H9 (cell line): Measurements from ENCODE around the gene RHBDD1. TPM values are rescaled to one million over a fixed set of nuclear protein-coding genes. Genes with fewer than 3 reads are reported as not detected.

Experiments used
- DNase-seq: peaks from one replicate; pipeline ENCODE4 v3.0.0-alpha.2; 2017
- H2AFZ ChIP-seq: one replicate; pipeline ENCODE4 v1.6.1; 2013; ENCODE audit warnings: mild to moderate bottlenecking, low read length, control low read depth, moderate library complexity
- H2AK5ac ChIP-seq: 2 replicates; pipeline ENCODE4 v1.6.1; 2013; ENCODE audit warnings: low read length, control low read depth, mixed read lengths; ENCODE audit not compliant: insufficient read length
- H2BK120ac ChIP-seq: one replicate; pipeline ENCODE4 v1.6.1; 2013; ENCODE audit warnings: low read depth, mild to moderate bottlenecking, low read length, control low read depth, inconsistent platforms; ENCODE audit not compliant: poor library complexity, severe bottlenecking
- H2BK12ac ChIP-seq: 2 replicates; pipeline ENCODE4 v1.6.1; 2013; ENCODE audit warnings: low read length, control low read depth, mixed read lengths, low read depth; ENCODE audit not compliant: insufficient read length
- H2BK15ac ChIP-seq: 2 replicates; pipeline ENCODE4 v1.6.1; 2013; ENCODE audit warnings: low read depth, low read length, control low read depth
- H2BK20ac ChIP-seq: one replicate; pipeline ENCODE4 v1.6.1; 2013; ENCODE audit warnings: low read depth, mild to moderate bottlenecking, low read length, control low read depth, inconsistent platforms; ENCODE audit not compliant: poor library complexity, severe bottlenecking
- H2BK5ac ChIP-seq: 2 replicates; pipeline ENCODE4 v1.6.1; 2013; ENCODE audit warnings: low read length, control low read depth, mixed read lengths; ENCODE audit not compliant: insufficient read length
- H3K14ac ChIP-seq: 2 replicates; pipeline ENCODE4 v1.6.1; 2013; ENCODE audit warnings: low read length, control low read depth; ENCODE audit not compliant: insufficient read depth
- H3K18ac ChIP-seq: 2 replicates; pipeline ENCODE4 v1.6.1; 2013; ENCODE audit warnings: low read depth, mild to moderate bottlenecking, mixed read lengths, low read length, control low read depth; ENCODE audit not compliant: insufficient read length
- H3K23ac ChIP-seq: 2 replicates; pipeline ENCODE4 v1.6.1; 2013; ENCODE audit warnings: low read length, control low read depth, mixed read lengths, low read depth; ENCODE audit not compliant: insufficient read length
- H3K23me2 ChIP-seq: 2 replicates; pipeline ENCODE4 v1.6.1; 2013; ENCODE audit warnings: low read depth, mild to moderate bottlenecking, mixed read lengths, low read length, control low read depth; ENCODE audit not compliant: insufficient read length, poor library complexity, severe bottlenecking
- H3K27ac ChIP-seq: 2 replicates; pipeline ENCODE4 v1.5.1; 2013; ENCODE audit warnings: low read length, control low read depth, mixed read lengths, low read depth; ENCODE audit not compliant: insufficient read length
- H3K27me3 ChIP-seq: 2 replicates; pipeline ENCODE4 v1.6.1; 2013; ENCODE audit warnings: low read length, control low read depth, inconsistent platforms; ENCODE audit not compliant: insufficient read depth
- H3K4ac ChIP-seq: 2 replicates; pipeline ENCODE4 v1.6.1; 2013; ENCODE audit warnings: low read depth, mild to moderate bottlenecking, control low read depth, inconsistent platforms, low read length, moderate library complexity
- H3K4me1 ChIP-seq: 2 replicates; pipeline ENCODE4 v1.6.1; 2013; ENCODE audit warnings: low read length, control low read depth, inconsistent platforms; ENCODE audit not compliant: insufficient read depth
- H3K4me2 ChIP-seq: 2 replicates; pipeline ENCODE4 v1.6.1; 2013; ENCODE audit warnings: low read length, control low read depth, mixed read lengths; ENCODE audit not compliant: insufficient read length, insufficient read depth
- H3K56ac ChIP-seq: 2 replicates; pipeline ENCODE4 v1.6.1; 2013; ENCODE audit warnings: low read depth, mild to moderate bottlenecking, mixed read lengths, low read length, control low read depth; ENCODE audit not compliant: insufficient read length
- H3K79me1 ChIP-seq: 2 replicates; pipeline ENCODE4 v1.6.1; 2013; ENCODE audit warnings: low read depth, mild to moderate bottlenecking, moderate library complexity, low read length, control low read depth, inconsistent platforms; ENCODE audit not compliant: insufficient read depth, poor library complexity, severe bottlenecking
- H3K79me2 ChIP-seq: 2 replicates; pipeline ENCODE4 v1.6.1; 2013; ENCODE audit warnings: low read length, control low read depth, inconsistent platforms; ENCODE audit not compliant: insufficient read depth
- H3K9ac ChIP-seq: 2 replicates; pipeline ENCODE4 v1.6.1; 2013; ENCODE audit warnings: low read length, control low read depth, mixed read lengths; ENCODE audit not compliant: insufficient read length; ENCODE audit errors: extremely low read depth
- H3K9me3 ChIP-seq: one replicate; pipeline ENCODE4 v1.6.1; 2013; ENCODE audit warnings: low read depth, low read length, inconsistent platforms; ENCODE audit not compliant: control insufficient read depth
- H3T11ph ChIP-seq: one replicate; pipeline ENCODE4 v1.6.1; 2013; ENCODE audit warnings: mild to moderate bottlenecking, low read length, control low read depth, inconsistent platforms
- H4K20me1 ChIP-seq: one replicate; pipeline ENCODE4 v1.6.1; 2013; ENCODE audit not compliant: control insufficient read depth, insufficient read length, insufficient read depth
- H4K5ac ChIP-seq: 2 replicates; pipeline ENCODE4 v1.6.1; 2013; ENCODE audit warnings: low read depth, mild to moderate bottlenecking, mixed read lengths, low read length, control low read depth; ENCODE audit not compliant: insufficient read length
- H4K8ac ChIP-seq: replicated peaks from 2 replicates; pipeline ENCODE4 v1.6.1; 2013; ENCODE audit warnings: low read length, control low read depth, mixed read lengths, low read depth; ENCODE audit not compliant: insufficient read length
- H4K91ac ChIP-seq: 2 replicates; pipeline ENCODE4 v1.6.1; 2013; ENCODE audit warnings: low read depth, mild to moderate bottlenecking, moderate library complexity, mixed read lengths, low read length, control low read depth; ENCODE audit not compliant: insufficient read length
- H3K27ac Mint-ChIP-seq, 3 experiments: 2 replicates in 2 of 3; 3 replicates in 1 of 3; pipeline ENCODE4 v1.8.0; 2020 to 2021; ENCODE audit warnings: mixed read lengths in 3 of 3, mild to moderate bottlenecking in 1 of 3, moderate library complexity in 1 of 3
- H3K27me3 Mint-ChIP-seq: 2 replicates; pipeline ENCODE4 v1.8.0; 2021; ENCODE audit warnings: low read depth, mild to moderate bottlenecking, moderate library complexity, mixed read lengths
- H3K36me3 Mint-ChIP-seq, 3 experiments: 2 replicates in 2 of 3; 3 replicates in 1 of 3; pipeline ENCODE4 v1.8.0; 2020 to 2021; ENCODE audit warnings: low read depth in 3 of 3, mixed read lengths in 3 of 3; ENCODE audit not compliant: insufficient read depth in 1 of 3
- H3K4me1 Mint-ChIP-seq, 2 experiments: 2 replicates each; pipeline ENCODE4 v1.8.0; 2020; ENCODE audit warnings: mixed read lengths in 2 of 2
- H3K4me3 Mint-ChIP-seq, 2 experiments: 2 replicates in 1 of 2; 3 replicates in 1 of 2; pipeline ENCODE4 v1.8.0; 2020 to 2021; ENCODE audit warnings: mild to moderate bottlenecking in 2 of 2, mixed read lengths in 2 of 2, moderate library complexity in 1 of 2
- H3K9me3 Mint-ChIP-seq, 2 experiments: 2 replicates in 1 of 2; 3 replicates in 1 of 2; pipeline ENCODE4 v1.8.0; 2020; ENCODE audit warnings: mild to moderate bottlenecking in 2 of 2, mixed read lengths in 2 of 2, moderate library complexity in 1 of 2
- WGBS: extraction: QIAGEN DNeasy Blood & Tissue Kit; methylation state at CpG from one replicate; pipeline ENCODE4 v1.1.7; 2013; ENCODE audit warnings: missing lambda C conversion rate, low lambda C conversion rate, mixed read lengths; ENCODE audit not compliant: insufficient read length; ENCODE audit errors: extremely low coverage; 5-methylcytosine and 5-hydroxymethylcytosine counted together
- total RNA-seq: library from RNA; stranded (reverse); gene quantifications from 2 replicates; pipeline ENCODE4 v1.2.1, GENCODE V29; 2021
- TF ChIP-seq, protein P1 (sequence below): fragments of 200-600 bp; sonication (generic); conservative IDR thresholded peaks from 3 replicates; pipeline ENCODE4 v1.8.0; 2021; ENCODE audit warnings: antibody characterized with exemption, mild to moderate bottlenecking

RHBDD1 gene
- total RNA-seq, 1 experiment from 2014 or later: 24.9 TPM

DNA sequence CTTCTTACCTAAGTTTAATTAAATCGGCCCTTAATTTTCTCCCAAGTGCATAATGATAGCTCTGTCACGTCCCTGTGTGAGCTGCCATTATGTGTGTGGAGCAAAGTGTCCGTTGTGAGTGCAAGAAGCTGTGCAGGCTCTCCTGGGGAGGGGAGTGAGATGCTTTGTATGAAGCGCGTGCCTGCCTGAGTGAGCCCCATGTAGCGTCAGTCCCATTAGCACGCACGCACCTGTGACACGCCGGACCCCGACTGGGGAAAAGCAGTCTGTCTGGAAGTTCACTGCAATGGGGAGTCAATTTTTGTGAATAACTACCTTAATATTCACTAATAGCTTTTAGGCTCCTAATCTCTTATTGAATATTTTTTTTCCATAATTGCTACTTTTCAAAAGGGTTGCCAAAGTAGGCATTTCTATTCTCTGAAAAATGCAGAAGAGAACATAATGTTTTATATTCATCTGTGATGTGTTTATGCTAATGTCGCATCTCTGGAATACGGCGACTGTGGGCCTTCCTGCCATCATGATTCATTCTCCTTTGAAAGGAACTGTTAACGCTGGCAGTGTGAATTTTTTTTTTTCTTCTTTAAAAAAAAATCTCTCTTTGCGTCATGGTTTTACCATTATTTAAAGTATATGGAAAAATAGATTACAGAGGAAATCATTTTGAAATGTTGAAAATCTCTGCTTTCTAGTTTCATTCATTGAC lies 170.5 kb downstream of the RHBDD1 start:
- H2BK120ac ChIP-seq: no peak overlapping the region
- H3K9me3 ChIP-seq: no peaks in the 10 kb centered on the region
- no peak overlapping the region for H4K91ac ChIP-seq
- no peak overlapping the region for H2BK5ac ChIP-seq
- no peak overlapping the region for H3K23ac ChIP-seq
- H2BK12ac ChIP-seq: no peak overlapping the region
- H3K4me2 ChIP-seq: no peak overlapping the region
- H3K18ac ChIP-seq: no peak overlapping the region
- H4K20me1 ChIP-seq: no peaks in the 10 kb centered on the region
- H3K4ac ChIP-seq: no peak overlapping the region
- no peak overlapping the region for H2AK5ac ChIP-seq
- H2BK15ac ChIP-seq: no peak overlapping the region
- no peak for DNase-seq
- Mint-ChIP-seq H3K4me3 (no peak overlapping the region), H3K27ac (no peak overlapping the region; a peak in 1 of 7 replicates), H3K27me3 (no peaks in the 10 kb centered on the region), H3K4me1 (peaks cover 9 to 11% of the 10 kb centered on the region in 2 experiments), H3K9me3 (no peaks in the 10 kb centered on the region; a peak in 1 of 5 replicates), H3K36me3 (peaks cover 0 to 2% (median 0%) of the 10 kb centered on the region in 3 experiments; a peak in 2 of 7 replicates)
- H3K14ac ChIP-seq: no peak overlapping the region
- H2AFZ ChIP-seq: no peak overlapping the region
- no peaks in the 10 kb centered on the region for H3K27me3 ChIP-seq
- H2BK20ac ChIP-seq: no peak overlapping the region
- no peak overlapping the region for H3K9ac ChIP-seq
- H3K79me2 ChIP-seq: no peaks in the 10 kb centered on the region
- H3K4me1 ChIP-seq: peaks cover 3% of the 10 kb centered on the region; the same call in 1 of the 2 replicates
- H3K56ac ChIP-seq: no peak overlapping the region
- H3K27ac ChIP-seq: no peak overlapping the region
- no peaks in the 10 kb centered on the region for H3K23me2 ChIP-seq
- H4K8ac ChIP-seq: no peak overlapping the region
- no CpG with 5 or more reads among the region's 16 CpGs for WGBS
- TF ChIP-seq, protein P1, sequence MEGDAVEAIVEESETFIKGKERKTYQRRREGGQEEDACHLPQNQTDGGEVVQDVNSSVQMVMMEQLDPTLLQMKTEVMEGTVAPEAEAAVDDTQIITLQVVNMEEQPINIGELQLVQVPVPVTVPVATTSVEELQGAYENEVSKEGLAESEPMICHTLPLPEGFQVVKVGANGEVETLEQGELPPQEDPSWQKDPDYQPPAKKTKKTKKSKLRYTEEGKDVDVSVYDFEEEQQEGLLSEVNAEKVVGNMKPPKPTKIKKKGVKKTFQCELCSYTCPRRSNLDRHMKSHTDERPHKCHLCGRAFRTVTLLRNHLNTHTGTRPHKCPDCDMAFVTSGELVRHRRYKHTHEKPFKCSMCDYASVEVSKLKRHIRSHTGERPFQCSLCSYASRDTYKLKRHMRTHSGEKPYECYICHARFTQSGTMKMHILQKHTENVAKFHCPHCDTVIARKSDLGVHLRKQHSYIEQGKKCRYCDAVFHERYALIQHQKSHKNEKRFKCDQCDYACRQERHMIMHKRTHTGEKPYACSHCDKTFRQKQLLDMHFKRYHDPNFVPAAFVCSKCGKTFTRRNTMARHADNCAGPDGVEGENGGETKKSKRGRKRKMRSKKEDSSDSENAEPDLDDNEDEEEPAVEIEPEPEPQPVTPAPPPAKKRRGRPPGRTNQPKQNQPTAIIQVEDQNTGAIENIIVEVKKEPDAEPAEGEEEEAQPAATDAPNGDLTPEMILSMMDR: no peak
- no peak overlapping the region for H4K5ac ChIP-seq
- no peaks in the 10 kb centered on the region for H3K79me1 ChIP-seq
- no peak overlapping the region for H3T11ph ChIP-seq
